ENCODE data around the gene MRI1.
A peak's percentile ranks its signal among the peaks of the same experiment; 100 is the strongest.

MRI1 gene

GRCh38 chr19:13729859-13730258 is 34.5 kb upstream of the MRI1 start:
- Histone ChIP-seq H3K4me1 (ENCODE audit: control extremely low read depth in 1 of 4, control insufficient read depth in 4 of 4, insufficient read depth in 4 of 4, low read length in 3 of 4) (peaks cover 12 to 38% (median 28%) of the 10 kb centered on the region in 4 experiments), H3K9me3 (ENCODE audit: control extremely low read depth in 1 of 5, control insufficient read depth in 4 of 5, insufficient read depth in 2 of 5, low read depth in 1 of 5, low read length in 4 of 5) (no peaks in the 10 kb centered on the region), H3K27ac (ENCODE audit: insufficient read depth in 1 of 2, low read depth in 1 of 2, low read length in 2 of 2, poor library complexity in 1 of 2, severe bottlenecking in 2 of 2) (peak overlapping the region; percentile 64 to 96), H3K4me3 (ENCODE audit: control insufficient read depth in 1 of 7, extremely low read depth in 1 of 7, insufficient read depth in 4 of 7, low read depth in 2 of 7, low read length in 6 of 7) (peak overlapping the region in 2 of 7 experiments; percentile 32 to 86), H3K27me3 (replicated peaks in 2 of 5; ENCODE audit: control insufficient read depth in 4 of 5, insufficient read depth in 5 of 5, low read length in 4 of 5) (no peaks in the 10 kb centered on the region), H3K36me3 (ENCODE audit: control insufficient read depth in 4 of 4, insufficient read depth in 4 of 4, low read length in 3 of 4) (no peaks in the 10 kb centered on the region)
- peak; percentile 83 to 96 (median 92) for DNase-seq
- 0% methylated on average over 1 of the region's 2 CpGs for WGBS (ENCODE audit: insufficient coverage)
- ChIA-PET CTCF (interaction anchor here (0.6 to 0.9 kb wide), 3 partner anchors 8 to 756 kb away, joined by 3 to 6 read pairs (median 3); no protein-coding TSS in a partner anchor), POLR2A (interaction anchor here (0.7 kb wide), 1 partner anchor 361 kb away, joined by 3 read pairs; no protein-coding TSS in a partner anchor)

- 0% methylated on average over 30 of the region's 39 CpGs for WGBS (ENCODE audit: insufficient coverage)
- H3K9me3 ChIP-seq (ENCODE audit: control extremely low read depth in 1 of 5, control insufficient read depth in 4 of 5, insufficient read depth in 2 of 5, low read depth in 1 of 5, low read length in 4 of 5), result no peaks in the 10 kb centered on the region
- H3K27ac ChIP-seq (ENCODE audit: insufficient read depth in 1 of 2, low read depth in 1 of 2, low read length in 2 of 2, poor library complexity in 1 of 2, severe bottlenecking in 2 of 2), result peak overlapping the region; percentile 88 to 96
- CTCF ChIA-PET, result interaction anchor here (0.7 to 1.3 kb wide), 5 partner anchors 11 to 39 kb away, joined by 3 to 4 read pairs (median 3); no protein-coding TSS in a partner anchor
- H3K4me1 ChIP-seq (ENCODE audit: control extremely low read depth in 1 of 4, control insufficient read depth in 4 of 4, insufficient read depth in 4 of 4, low read length in 3 of 4), result peaks cover 12 to 38% (median 28%) of the 10 kb centered on the region in 4 experiments
- no peaks in the 10 kb centered on the region for H3K27me3 ChIP-seq (replicated peaks in 2 of 5; ENCODE audit: control insufficient read depth in 4 of 5, insufficient read depth in 5 of 5, low read length in 4 of 5)
- peak; percentile 92 to 95 (median 95) for DNase-seq
- peak overlapping the region; percentile 37 to 88 (median 76) for H3K4me3 ChIP-seq (ENCODE audit: control insufficient read depth in 1 of 7, extremely low read depth in 1 of 7, insufficient read depth in 4 of 7, low read depth in 2 of 7, low read length in 6 of 7)
- H3K36me3 ChIP-seq (ENCODE audit: control insufficient read depth in 4 of 4, insufficient read depth in 4 of 4, low read length in 3 of 4), result no peaks in the 10 kb centered on the region
- POLR2A ChIA-PET, result interaction anchor here (0.5 to 1.0 kb wide), 3 partner anchors 17 to 845 kb away, joined by 3 to 4 read pairs (median 3); a partner anchor contains a TSS
Measured at GRCh38 chr19:13731147-13731964, 33.0 kb upstream of the MRI1 start.

GRCh38 chr19:13732337-13732736 is 32.0 kb upstream of the MRI1 start:
- H3K4me3 ChIP-seq (ENCODE audit: control insufficient read depth in 1 of 7, extremely low read depth in 1 of 7, insufficient read depth in 4 of 7, low read depth in 2 of 7, low read length in 6 of 7), result peak overlapping the region in 6 of 7 experiments; percentile 58 to 88 (median 76)
- H3K27ac ChIP-seq (ENCODE audit: insufficient read depth in 1 of 2, low read depth in 1 of 2, low read length in 2 of 2, poor library complexity in 1 of 2, severe bottlenecking in 2 of 2), result peak overlapping the region; percentile 88 to 96
- 95% methylated on average over 6 of the region's 8 CpGs for WGBS (ENCODE audit: insufficient coverage)
- ChIA-PET POLR2A (no interaction called here), CTCF (interaction anchor here (1.0 kb wide), 1 partner anchor 16 kb away, joined by 3 read pairs; no protein-coding TSS in a partner anchor)
- H3K9me3 ChIP-seq (ENCODE audit: control extremely low read depth in 1 of 5, control insufficient read depth in 4 of 5, insufficient read depth in 2 of 5, low read depth in 1 of 5, low read length in 4 of 5), result no peaks in the 10 kb centered on the region
- H3K27me3 ChIP-seq (replicated peaks in 2 of 5; ENCODE audit: control insufficient read depth in 4 of 5, insufficient read depth in 5 of 5, low read length in 4 of 5), result no peaks in the 10 kb centered on the region
- DNase-seq, result no peak
- H3K4me1 ChIP-seq (ENCODE audit: control extremely low read depth in 1 of 4, control insufficient read depth in 4 of 4, insufficient read depth in 4 of 4, low read length in 3 of 4), result peaks cover 12 to 38% (median 28%) of the 10 kb centered on the region in 4 experiments
- H3K36me3 ChIP-seq (ENCODE audit: control insufficient read depth in 4 of 4, insufficient read depth in 4 of 4, low read length in 3 of 4), result no peaks in the 10 kb centered on the region

- H3K4me1 ChIP-seq (ENCODE audit: control extremely low read depth in 1 of 4, control insufficient read depth in 4 of 4, insufficient read depth in 4 of 4, low read length in 3 of 4), result peaks cover 10 to 25% (median 23%) of the 10 kb centered on the region in 4 experiments
- no peak for DNase-seq
- ChIA-PET CTCF (no interaction called here), POLR2A (no interaction called here)
- no peak overlapping the region for H3K27ac ChIP-seq (ENCODE audit: insufficient read depth in 1 of 2, low read depth in 1 of 2, low read length in 2 of 2, poor library complexity in 1 of 2, severe bottlenecking in 2 of 2)
- 100% methylated on average over 1 of the region's 2 CpGs for WGBS (ENCODE audit: insufficient coverage)
- no peak overlapping the region for H3K4me3 ChIP-seq (ENCODE audit: control insufficient read depth in 1 of 7, extremely low read depth in 1 of 7, insufficient read depth in 4 of 7, low read depth in 2 of 7, low read length in 6 of 7)
- no peaks in the 10 kb centered on the region for H3K9me3 ChIP-seq (ENCODE audit: control extremely low read depth in 1 of 5, control insufficient read depth in 4 of 5, insufficient read depth in 2 of 5, low read depth in 1 of 5, low read length in 4 of 5)
- H3K36me3 ChIP-seq (ENCODE audit: control insufficient read depth in 4 of 4, insufficient read depth in 4 of 4, low read length in 3 of 4), result peaks cover 0 to 4% (median 0%) of the 10 kb centered on the region in 4 experiments
- no peaks in the 10 kb centered on the region for H3K27me3 ChIP-seq (replicated peaks in 2 of 5; ENCODE audit: control insufficient read depth in 4 of 5, insufficient read depth in 5 of 5, low read length in 4 of 5)
Measured at GRCh38 chr19:13734751-13735150, 29.6 kb upstream of the MRI1 start.

GRCh38 chr19:13738073-13738472 is 26.2 kb upstream of the MRI1 start:
- WGBS (ENCODE audit: insufficient coverage), result no CpG with 5 or more reads among the region's 1 CpG
- ChIA-PET POLR2A (no interaction called here), CTCF (interaction anchor here (1.5 to 1.7 kb wide), 2 partner anchors 10 to 19 kb away, joined by 4 to 7 read pairs; a partner anchor contains a TSS)

GRCh38 chr19:13741893-13742292 is 22.4 kb upstream of the MRI1 start:
- 100% methylated on average over 2 of the region's 2 CpGs for WGBS (ENCODE audit: insufficient coverage)
- H3K4me1 ChIP-seq (ENCODE audit: control extremely low read depth in 1 of 4, control insufficient read depth in 4 of 4, insufficient read depth in 4 of 4, low read length in 3 of 4), result peaks cover 0 to 6% (median under 1%) of the 10 kb centered on the region in 4 experiments
- H3K27ac ChIP-seq (ENCODE audit: insufficient read depth in 1 of 2, low read depth in 1 of 2, low read length in 2 of 2, poor library complexity in 1 of 2, severe bottlenecking in 2 of 2), result no peak overlapping the region
- no peak for DNase-seq
- H3K27me3 ChIP-seq (replicated peaks in 2 of 5; ENCODE audit: control insufficient read depth in 4 of 5, insufficient read depth in 5 of 5, low read length in 4 of 5), result no peaks in the 10 kb centered on the region
- ChIA-PET POLR2A (no interaction called here), CTCF (interaction anchor here (0.7 kb wide), 1 partner anchor 312 kb away, joined by 4 read pairs; no protein-coding TSS in a partner anchor)
- H3K4me3 ChIP-seq (ENCODE audit: control insufficient read depth in 1 of 7, extremely low read depth in 1 of 7, insufficient read depth in 4 of 7, low read depth in 2 of 7, low read length in 6 of 7), result no peak overlapping the region
- no peaks in the 10 kb centered on the region for H3K9me3 ChIP-seq (ENCODE audit: control extremely low read depth in 1 of 5, control insufficient read depth in 4 of 5, insufficient read depth in 2 of 5, low read depth in 1 of 5, low read length in 4 of 5)
- peaks cover 0 to 4% (median 0%) of the 10 kb centered on the region in 4 experiments for H3K36me3 ChIP-seq (ENCODE audit: control insufficient read depth in 4 of 4, insufficient read depth in 4 of 4, low read length in 3 of 4)

More at GRCh38 chr19:13738073-13738472, 26.2 kb upstream of the MRI1 start:
- no peak overlapping the region for H3K4me3 ChIP-seq (ENCODE audit: control insufficient read depth in 1 of 7, extremely low read depth in 1 of 7, insufficient read depth in 4 of 7, low read depth in 2 of 7, low read length in 6 of 7)
- H3K9me3 ChIP-seq (ENCODE audit: control extremely low read depth in 1 of 5, control insufficient read depth in 4 of 5, insufficient read depth in 2 of 5, low read depth in 1 of 5, low read length in 4 of 5), result no peaks in the 10 kb centered on the region
- no peak overlapping the region for H3K27ac ChIP-seq (ENCODE audit: insufficient read depth in 1 of 2, low read depth in 1 of 2, low read length in 2 of 2, poor library complexity in 1 of 2, severe bottlenecking in 2 of 2)
- H3K36me3 ChIP-seq (ENCODE audit: control insufficient read depth in 4 of 4, insufficient read depth in 4 of 4, low read length in 3 of 4), result peaks cover 0 to 4% (median 0%) of the 10 kb centered on the region in 4 experiments
- H3K27me3 ChIP-seq (replicated peaks in 2 of 5; ENCODE audit: control insufficient read depth in 4 of 5, insufficient read depth in 5 of 5, low read length in 4 of 5), result no peaks in the 10 kb centered on the region
- no peaks in the 10 kb centered on the region for H3K4me1 ChIP-seq (ENCODE audit: control extremely low read depth in 1 of 4, control insufficient read depth in 4 of 4, insufficient read depth in 4 of 4, low read length in 3 of 4)
- no peak for DNase-seq

- H3K4me3 ChIP-seq (ENCODE audit: control insufficient read depth in 1 of 7, extremely low read depth in 1 of 7, insufficient read depth in 4 of 7, low read depth in 2 of 7, low read length in 6 of 7), result no peak overlapping the region
- ChIA-PET CTCF (interaction anchor here (1.2 kb wide), 1 partner anchor 21 kb away, joined by 3 read pairs; no protein-coding TSS in a partner anchor), POLR2A (no interaction called here)
- WGBS (ENCODE audit: insufficient coverage), result 100% methylated on average over 1 of the region's 1 CpG
- no peaks in the 10 kb centered on the region for H3K9me3 ChIP-seq (ENCODE audit: control extremely low read depth in 1 of 5, control insufficient read depth in 4 of 5, insufficient read depth in 2 of 5, low read depth in 1 of 5, low read length in 4 of 5)
- no peaks in the 10 kb centered on the region for H3K27me3 ChIP-seq (replicated peaks in 2 of 5; ENCODE audit: control insufficient read depth in 4 of 5, insufficient read depth in 5 of 5, low read length in 4 of 5)
- H3K4me1 ChIP-seq (ENCODE audit: control extremely low read depth in 1 of 4, control insufficient read depth in 4 of 4, insufficient read depth in 4 of 4, low read length in 3 of 4), result peaks cover 0 to 6% (median under 1%) of the 10 kb centered on the region in 4 experiments
- no peak overlapping the region for H3K27ac ChIP-seq (ENCODE audit: insufficient read depth in 1 of 2, low read depth in 1 of 2, low read length in 2 of 2, poor library complexity in 1 of 2, severe bottlenecking in 2 of 2)
- DNase-seq, result no peak
- peaks cover 0 to 4% (median 0%) of the 10 kb centered on the region in 4 experiments for H3K36me3 ChIP-seq (ENCODE audit: control insufficient read depth in 4 of 4, insufficient read depth in 4 of 4, low read length in 3 of 4)
Measured at GRCh38 chr19:13742756-13743155, 21.6 kb upstream of the MRI1 start.

All from common myeloid progenitor, CD34-positive (primary cell).